GM21723 (cell line): ENCODE data around the gene PEX6.
"Not testable (repeated sequence)": the region's sequence is repeated elsewhere in the genome, so short reads cannot be mapped to it uniquely, and the experiment has no call there.

Experiments used
- ATAC-seq: cut with Tn5 transposase; IDR thresholded peaks from one replicate; pipeline ENCODE4 v1.9.1; 2021; ENCODE audit warnings: mild to moderate bottlenecking, moderate library complexity; ENCODE audit not compliant: unreplicated experiment

PEX6 gene

GRCh38 chr6:43001843-43002242 is 22.9 kb upstream of the PEX6 start:
- ATAC-seq = no peak

GRCh38 chr6:42998205-42998604 is 19.2 kb upstream of the PEX6 start:
- ATAC-seq = not testable (repeated sequence)

DNA sequence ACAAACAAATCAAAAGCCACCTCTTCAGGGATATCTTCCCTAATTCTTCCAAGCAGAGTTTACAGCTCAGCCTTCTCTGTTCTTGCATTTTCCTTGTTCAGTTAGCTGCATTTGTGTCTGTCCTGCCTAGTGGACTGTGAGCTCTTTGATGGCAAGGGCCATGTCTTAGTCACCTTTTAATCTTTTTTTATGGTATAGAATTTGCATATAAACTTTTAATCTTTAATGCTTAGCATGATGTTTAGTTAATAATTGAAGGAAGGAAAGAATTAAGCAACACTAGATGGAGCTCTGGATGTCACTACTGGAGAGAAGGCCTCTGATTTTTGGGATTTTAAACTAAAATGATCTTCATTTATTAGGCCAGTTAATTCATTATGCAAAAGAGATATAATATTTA is 17.5 kb upstream of the PEX6 start:
- no peak for ATAC-seq

DNA sequence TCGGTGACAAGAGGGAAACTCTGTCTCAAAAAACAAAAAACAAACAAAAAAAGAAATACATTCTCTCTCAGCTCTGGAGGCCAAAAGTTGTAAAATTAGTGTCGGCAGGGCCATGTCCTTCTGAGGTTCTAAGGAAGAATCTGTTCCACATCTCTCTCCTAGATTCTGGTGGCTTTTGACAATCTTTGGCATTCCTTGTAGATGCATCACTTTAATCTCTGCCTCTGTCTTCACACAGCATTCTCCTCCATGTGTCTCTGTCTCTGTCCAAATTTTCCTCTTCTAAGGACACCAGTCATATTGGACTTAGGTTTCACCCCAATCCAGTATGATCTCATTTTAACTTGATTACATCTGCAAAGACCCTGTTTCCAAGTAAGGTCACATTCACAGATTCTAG is 14.5 kb upstream of the PEX6 start:
- no peak for ATAC-seq

GRCh38 chr6:42989923-42990322 is 10.9 kb upstream of the PEX6 start:
- ATAC-seq = no peak

- no peak for ATAC-seq
Observed at GRCh38 chr6:42988486-42989020, 9.6 kb upstream of the PEX6 start.

DNA sequence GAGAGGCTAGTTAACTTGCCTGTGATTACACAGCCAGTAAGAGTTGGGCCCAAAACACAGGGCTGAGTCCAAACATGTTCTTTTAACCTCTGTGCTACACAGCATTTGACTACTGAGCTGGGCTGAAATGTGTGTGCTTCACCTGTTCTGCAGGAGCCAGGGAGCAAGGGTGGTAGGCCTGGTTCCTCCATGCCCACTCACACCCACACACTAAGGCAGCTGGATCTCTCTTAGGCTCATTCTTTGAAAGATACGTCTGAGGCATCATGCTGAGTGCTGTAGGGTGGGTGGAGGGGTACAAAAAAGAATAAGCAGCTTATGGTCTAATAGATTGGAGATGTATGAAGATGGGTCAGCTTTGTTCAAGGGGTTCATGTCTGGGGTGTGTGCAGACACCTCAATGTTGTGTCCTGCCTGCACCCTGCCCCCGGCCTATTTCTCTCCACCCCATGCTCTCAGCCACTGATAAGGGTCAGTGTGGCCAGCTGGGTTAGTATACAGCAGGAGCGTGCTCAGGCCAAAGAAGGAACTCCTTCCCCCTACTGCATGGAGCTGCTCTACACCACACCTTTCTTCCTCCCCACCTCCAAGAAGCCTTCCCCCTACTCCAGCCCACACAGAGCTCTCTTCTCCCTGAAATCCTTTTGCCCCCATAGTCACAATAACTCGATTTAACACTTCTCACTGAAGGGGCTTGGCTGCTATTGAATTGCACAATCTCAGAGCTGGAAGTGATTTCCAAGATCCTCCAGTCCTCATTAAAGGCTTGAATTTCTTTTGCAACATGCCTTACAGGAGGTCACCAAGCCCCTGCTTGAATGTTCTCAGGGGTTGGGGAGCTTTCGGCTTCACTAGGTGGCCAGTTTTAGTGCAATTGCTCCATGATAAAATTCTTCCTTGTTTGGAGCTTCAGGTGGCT is 8.8 kb upstream of the PEX6 start:
- ATAC-seq = no peak

- ATAC-seq = no peak
Observed at GRCh38 chr6:42984924-42985475, 6.0 kb upstream of the PEX6 start.

DNA sequence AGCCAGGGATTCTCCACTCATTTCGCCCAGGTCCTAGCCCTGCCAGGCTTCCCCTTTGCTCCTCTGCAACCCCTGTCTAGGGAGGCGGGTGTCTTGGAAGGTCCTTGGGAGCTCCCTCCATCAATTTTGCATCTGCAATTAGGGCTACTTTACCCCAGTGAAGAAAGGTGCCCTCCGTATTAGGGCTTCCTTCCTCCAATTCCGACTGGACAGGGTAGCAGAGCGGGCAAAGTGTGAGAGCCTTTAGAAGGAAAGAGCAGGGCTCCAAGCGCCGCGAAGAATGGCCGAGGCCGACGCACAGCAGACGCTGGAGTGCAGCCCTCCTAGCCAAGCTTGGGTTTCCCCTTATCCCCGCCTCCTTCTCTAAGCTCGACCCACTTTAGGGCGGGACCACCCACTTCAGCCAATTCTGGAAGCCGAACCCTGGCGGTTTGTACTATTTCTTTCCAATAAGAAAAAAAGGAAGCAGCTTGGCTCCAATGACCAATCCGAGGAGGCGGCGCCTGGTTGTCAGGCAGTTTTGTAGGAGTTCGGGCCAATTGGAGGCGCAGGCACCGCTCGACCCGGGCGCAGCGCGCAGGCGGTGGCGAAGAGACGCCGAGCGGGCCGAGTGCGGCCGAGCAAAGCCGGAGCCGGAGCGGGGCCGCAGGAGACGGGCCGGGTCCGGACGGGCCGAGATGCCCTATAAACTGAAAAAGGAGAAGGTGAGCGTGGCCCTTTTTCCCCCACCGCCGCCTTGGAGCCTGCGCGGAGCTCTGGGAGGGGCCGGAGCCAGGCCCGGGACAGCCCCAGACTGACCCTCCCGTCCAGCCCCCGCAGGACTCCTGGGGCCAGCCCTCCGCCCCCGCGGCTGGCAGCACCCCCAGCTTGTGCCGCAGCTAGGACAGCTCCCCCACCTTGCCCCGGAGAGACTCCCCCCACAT is 5.3 kb upstream of the PEX6 start, which contains the start of gene PPP2R5D:
PPP2R5D (plus strand) TSS at position 570 of the 923 bp plus-strand sequence; CDS start at position 678, 108 bp downstream.
- peak; percentile 94 for ATAC-seq

- ATAC-seq = no peak
Observed at GRCh38 chr6:42981836-42982235, 2.9 kb upstream of the PEX6 start.

DNA sequence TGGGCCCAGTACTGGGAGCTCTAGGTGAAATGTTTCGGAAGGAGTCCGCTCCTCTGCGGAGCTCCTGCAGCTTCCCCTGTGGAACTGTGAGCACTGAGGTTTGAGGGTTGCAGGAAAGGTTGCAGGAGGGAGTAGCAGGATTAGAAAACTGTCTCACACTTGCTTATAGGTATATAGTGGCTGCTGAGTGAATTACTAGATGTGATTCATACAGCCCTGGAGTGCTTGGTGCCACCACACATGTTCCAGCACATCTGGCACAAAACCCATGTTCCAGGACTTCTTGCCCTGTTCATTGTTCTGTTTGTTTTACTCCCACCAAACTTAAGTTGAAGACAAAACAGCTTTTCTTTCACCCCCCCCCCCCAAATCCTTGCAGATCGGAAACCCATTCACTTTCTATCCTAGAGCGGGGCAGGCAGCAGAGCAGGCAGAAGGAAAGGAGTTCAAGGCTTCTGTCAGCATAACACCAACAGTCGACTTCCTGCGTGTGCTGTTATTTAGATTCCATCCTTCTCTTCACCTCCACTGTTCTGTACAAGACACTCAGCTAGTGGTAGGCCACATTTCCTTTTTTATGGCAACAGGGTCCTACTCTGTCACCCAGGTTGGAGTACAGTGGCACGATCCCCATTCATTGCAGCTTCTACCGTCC is 669 bp upstream of the PEX6 start:
- peak; percentile 10 for ATAC-seq

GRCh38 chr6:42978487-42978838 is 518 bp downstream of the PEX6 start:
- peak; percentile 26 for ATAC-seq

DNA sequence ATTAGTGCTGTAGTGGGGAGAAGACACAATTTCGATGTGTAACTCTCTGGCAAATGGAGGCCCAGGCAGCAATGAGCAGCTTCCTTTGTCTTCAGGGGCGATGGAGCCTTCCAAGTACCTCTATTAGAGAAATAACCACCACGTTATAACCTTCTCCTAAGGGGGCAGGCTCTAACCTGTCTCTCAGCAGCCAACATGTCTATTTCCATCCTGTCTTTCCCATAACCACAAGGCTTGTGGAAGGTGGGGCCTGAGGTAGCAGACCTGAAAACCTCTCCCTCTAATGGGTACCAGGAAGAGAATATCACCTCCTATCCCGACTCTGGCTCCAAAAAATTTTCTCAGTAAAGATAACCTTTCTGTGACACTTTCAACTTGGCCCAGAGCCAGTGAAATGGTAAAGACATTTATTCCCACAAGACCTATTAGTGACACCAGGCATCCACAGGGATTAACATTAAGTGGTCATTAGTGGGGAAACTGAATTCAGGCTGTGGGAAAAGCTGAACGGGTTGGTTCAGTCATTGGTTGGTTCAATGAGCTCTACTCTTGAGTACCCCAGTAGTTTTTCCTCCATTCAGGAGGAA is 4.0 kb downstream of the PEX6 start:
- no peak for ATAC-seq

DNA sequence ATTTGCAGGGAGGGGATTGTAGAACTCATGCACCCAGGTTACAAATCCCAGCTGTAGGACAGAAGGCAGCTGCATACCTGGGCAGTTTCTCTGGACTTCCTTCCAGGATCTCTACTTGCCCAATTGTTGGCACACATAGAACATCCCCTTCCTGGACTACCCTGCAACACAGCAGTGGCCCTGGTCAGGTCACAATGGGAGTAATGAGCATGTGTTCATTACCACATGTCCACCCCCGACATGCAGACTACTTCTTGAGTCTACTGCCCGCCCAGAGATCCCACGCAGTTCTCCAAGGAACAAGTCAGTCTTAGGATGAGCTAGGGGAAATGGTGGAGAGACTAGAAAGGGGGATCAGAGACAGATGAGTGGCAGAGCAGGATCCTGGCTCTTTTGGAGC is 5.1 kb downstream of the PEX6 start:
- no peak for ATAC-seq

DNA sequence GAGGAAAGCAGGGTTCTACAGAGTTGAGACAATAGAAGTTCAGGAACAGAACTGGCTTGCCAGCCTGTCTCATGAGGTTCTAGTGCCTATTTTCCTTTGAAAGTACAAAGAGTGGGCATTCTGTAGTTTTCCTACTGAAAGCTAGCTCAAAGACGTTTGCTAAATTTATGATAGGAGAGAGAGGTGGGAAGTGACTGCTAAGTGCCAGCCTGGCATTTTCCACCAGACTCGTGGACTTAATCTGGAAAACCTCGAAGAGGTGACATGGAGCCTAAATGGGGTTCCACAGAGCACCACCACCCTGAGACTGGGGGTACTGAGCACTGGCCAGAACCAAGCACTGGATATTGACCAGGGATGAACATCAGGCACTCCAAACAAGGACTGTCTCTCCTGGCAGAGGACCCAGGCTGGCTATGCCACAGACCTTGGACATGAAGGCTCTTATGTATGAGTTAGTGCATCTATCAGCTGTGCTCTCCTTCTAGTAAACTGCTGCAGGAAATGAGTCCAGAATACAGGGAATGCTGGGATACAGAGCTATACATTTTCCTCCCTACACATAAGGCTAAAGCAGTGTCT is 7.1 kb downstream of the PEX6 start:
- no peak for ATAC-seq

DNA sequence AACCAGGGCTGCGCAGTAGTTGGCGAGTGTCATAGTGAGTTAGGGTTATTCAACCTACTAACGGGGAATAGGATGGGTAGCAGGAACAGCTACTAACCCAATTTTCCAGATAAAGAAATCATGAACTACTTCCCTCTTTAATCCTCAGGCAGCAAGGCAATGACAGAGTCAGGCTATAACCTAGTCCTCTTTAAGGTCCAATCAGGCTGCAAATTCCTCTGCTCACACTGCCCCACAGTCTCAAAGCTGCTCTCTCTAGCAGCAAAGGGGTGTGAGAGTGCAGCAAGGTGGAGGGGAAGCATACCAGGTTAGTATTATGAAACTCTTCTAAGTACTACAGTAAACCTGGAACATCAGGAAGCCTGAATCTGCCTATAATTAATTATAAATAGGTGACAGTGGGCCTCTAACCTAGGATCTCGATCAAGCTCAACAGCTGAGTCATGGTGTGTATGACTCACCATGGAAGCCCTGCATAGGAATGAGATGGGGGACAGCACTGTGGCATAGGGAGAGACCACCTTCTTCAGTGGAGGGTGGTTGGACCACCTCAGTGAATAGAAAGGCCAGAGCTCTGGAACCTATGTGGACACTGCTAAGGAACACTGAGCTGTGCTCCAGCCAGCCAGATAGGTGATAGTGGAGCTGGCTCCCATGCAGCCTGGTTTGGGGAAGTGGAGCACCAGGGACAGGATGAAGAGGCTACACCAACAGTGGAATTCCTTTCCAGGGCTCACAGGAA is 7.9 kb downstream of the PEX6 start:
- no peak for ATAC-seq

- no peak for ATAC-seq
Observed at GRCh38 chr6:42969934-42970333, 9.0 kb downstream of the PEX6 start.

DNA sequence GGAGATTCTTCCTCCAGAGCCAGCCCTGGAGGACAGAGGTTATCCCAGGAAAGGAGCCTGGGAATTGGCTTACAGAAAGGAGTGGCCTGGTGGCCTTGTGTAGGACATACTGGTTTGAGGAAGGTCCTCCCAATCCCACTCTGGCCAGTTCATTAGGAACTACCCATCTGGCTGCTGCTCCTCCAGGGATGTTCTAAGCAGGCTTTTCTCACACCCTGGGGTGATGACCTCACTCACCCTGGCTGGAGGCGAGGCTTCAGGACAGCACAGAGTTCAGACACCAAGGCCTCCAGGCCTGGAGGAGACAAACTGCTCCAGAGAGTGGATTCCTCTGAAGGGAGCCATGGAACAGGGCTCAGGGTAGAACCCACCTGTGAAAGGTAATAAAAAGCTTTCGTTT is 9.6 kb downstream of the PEX6 start:
- no peak for ATAC-seq

DNA sequence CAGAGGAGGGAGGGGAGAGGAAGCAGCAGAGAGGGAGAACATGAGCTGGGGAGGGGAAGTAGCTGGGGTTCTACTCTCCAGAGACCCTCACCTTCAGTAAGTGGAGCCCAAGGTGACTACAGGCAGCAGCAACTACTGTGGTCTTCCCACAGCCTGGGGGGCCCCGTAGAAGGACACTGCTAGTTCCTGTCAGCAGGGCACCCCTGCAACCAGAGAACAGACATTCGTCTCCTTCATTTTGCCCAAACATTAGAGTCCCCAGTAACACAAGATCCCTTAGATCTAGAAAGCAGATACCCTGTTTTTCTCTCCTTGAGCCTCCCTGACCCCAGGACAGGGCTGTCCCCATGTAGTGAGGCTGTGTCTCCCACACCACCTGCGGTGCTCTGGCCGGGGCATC is 10.2 kb downstream of the PEX6 start:
- no peak for ATAC-seq
